Measurements from ENCODE around the gene ENTR1.
A peak's percentile ranks its signal among the peaks of the same experiment; 100 is the strongest.
"Not testable (repeated sequence)": the region's sequence is repeated elsewhere in the genome, so short reads cannot be mapped to it uniquely, and the experiment has no call there.

ENTR1 gene

DNA sequence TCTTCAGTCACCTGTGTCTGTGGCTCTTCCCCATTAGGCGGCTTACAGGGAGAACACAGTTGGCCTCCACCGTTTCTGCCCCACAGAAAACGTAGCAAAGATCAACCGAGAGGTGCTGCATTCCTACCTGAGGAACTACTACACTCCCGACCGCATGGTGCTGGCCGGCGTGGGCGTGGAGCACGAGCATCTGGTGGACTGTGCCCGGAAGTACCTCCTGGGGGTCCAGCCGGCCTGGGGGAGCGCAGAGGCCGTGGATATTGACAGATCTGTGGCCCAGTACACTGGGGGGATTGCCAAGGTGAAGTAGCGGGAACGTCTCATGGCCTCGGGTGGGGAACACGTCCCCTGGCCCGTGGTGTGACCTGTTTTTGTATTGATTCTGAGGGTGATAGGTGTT lies 6.5 kb upstream of the ENTR1 start:
- no peak for DNase-seq

DNA sequence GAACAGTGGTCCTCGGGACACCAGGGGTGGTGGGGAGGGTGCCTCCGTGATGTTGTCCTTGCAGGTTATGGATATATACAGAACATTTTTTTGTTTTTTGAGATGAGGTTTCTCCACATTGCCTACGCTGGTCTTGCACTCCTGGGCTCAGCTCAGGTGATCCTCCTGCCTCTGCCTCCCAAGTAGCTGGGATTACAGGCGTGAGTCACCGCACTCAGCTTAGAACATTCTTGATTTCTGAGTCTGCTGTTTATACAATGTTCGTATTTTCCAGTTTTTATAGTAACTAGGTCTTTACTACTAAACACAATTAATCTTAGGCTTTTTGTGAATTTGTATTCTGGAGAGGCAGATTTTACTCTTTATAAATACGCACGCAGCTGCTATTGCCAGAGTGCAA lies 6.0 kb upstream of the ENTR1 start:
- no peak for DNase-seq

DNA sequence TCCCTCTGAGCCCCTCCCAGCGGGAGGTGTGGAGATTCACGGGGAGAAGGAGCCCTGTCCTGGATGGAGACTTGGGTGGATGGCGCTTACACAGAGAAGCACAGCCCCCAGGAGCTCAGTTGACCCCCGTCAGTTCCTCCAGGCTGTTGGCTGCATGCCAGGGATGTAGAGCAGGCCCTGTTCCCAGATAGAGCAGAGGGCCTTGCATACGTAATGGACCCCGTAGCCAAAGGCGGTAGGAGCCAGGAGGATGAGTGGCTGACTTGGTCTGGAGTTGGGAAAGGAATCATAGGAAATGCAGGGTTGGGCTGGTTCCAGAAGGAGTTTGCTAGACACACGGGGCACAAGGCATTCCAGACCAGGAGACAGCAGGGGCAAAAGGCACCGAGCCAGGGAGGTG lies 2.5 kb upstream of the ENTR1 start:
- no peak for DNase-seq

DNA sequence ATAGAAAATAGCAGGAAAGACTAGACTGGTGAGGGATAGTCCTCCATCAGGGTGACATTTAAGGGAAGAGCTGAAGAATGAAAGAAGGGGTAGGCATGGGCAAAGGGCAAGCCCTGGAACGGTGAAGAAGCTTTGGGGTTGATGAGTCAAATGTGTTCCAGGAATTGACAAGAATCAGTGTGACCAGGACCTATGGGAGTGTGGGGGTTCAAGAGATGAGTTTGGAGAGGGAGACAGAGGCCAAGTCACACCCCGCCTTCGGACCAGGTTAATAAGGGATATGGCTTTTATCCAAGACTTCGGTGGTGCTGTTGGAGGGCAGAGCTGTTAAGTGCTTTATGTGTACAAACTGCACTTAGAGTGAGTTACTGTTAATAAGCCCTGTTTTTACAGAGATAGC lies 964 bp upstream of the ENTR1 start:
- DNase-seq = no peak

DNA sequence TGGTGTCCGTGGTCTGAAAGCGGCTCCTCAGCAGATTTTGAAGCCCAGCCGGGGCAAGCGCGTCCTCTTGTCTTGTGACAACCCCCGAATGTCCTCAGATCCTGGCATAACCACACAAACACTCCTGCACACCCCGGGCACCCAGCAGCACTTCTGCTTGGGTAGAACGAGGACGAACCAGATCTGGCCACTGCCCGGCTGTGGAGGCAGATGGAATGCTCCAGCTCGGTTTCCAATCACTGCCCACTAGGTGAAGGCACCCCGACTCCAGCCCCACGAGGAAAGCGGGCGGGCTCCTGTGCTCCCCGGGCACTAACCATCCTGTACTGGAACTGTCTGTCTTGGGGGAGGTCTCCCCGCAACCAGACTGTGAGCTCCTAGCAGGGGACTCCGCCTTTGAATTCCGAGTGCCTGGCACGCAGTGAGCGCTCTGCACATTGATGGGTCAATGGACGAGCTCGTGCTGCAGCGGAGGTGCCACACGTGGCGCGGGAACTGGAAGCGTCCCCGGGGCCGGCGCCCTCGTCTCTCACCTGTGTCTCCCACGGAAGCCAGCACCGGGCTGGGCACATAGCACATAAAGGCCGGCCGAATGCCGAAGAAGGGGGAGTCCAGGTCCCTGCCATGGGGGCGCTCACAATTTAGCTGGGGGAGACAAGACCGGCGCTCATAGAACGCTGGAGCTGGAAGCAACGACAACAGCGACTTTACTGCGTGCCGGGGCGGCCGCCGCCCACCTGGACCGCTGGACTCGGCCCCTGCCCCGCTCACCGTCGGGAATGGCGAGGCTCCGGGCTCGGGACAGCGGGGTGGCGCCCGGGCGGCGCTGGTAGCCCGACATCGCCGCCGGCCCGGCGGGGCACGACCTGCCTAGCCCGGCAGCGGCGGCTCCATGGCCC lies 608 bp downstream of the ENTR1 start:
- DNase-seq = no peak

DNA sequence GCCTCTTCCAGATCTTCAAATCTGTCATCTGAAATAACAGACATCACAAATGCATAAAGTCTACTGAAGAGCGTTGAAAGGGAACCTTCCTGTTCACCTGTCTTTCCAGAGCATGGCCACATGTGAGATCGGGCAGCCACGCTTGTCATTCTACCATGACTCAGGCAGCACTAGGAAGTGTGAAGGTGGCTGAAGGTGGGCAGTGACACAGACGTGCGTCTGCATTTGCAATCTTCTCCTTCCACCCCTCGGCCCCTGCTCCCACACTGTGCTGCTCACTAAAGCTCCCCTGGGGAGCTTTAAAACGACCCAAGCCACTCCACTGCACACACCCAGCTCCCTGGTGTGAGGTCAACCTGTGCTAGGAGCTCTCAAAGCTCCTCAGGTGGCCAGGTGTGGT lies 2.5 kb downstream of the ENTR1 start:
- no peak for DNase-seq

DNA sequence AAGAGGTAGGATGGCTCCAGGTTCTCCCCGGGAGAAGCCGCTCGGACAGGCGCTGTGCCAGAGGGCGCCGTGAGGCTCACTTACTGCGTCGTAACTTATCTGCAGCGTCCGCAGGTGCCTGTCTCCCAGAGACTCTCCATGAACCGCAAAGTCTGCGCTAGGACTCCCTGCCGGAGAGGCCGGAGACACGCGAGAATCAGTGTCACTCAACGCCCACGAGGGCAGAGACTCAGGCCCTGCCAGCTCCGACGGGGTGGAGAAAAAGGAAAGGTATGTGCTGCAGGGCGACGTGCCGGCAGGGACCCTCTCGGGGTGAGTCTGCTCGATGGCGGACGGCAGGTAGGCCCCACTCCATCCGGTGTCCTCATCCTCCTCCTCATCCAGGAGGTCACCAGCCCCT lies 3.4 kb downstream of the ENTR1 start:
- DNase-seq = not testable (repeated sequence)

DNA sequence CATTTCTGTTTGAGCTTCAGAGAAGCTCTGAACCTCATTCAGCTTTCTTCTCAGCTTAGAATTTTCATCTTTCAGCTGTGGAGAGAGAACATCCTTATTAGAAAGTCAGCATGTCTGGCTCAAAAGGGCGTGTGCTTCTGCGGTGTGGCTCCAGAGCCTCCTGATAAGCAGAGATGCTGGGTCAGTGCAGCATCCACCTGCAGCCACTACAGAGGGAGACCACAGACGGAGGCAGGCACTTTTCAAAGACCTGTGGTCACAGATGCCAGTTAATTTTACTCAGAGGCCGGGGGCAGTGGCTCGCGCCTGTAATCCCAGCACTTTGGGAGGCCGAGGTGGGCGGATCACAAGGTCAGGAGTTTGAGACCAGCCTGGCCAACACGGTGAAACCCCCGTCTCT lies 4.5 kb downstream of the ENTR1 start:
- DNase-seq = not testable (repeated sequence)

DNA sequence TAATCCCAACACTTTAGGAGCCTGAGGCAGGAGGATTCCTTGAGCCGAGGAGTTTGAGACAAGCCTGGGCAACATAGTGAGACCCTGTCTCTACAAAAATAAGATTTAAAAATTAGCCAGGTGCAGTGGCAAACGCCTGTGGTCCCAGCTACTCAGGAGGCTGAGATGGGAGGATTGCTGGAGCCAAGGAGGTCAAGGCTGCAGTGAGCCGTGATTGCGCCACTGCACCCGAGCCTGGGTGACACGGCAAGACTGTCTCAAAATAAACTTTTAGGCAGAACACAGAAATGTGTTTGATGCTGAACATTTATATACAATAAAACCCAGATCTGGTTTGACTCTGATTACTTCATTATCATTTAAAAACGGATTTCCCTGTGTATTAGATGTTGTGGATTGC lies 4.9 kb downstream of the ENTR1 start:
- DNase-seq = no peak

DNA sequence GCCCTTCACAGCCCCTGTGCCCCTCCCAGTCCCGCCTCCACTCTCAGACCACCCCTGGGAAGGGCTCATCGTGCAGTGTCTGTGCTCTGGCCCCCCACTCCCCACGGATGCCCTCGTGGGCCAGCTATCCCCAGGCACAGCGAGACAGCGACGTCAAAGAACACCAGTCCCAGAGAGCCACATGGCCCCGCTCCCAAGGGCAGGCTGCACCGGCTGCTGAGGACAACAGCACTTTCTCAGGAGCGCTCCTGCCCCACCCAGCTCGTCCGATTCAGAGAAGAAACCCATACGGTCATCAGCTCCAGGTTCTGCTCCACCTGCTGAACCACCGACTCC lies 5.6 kb downstream of the ENTR1 start:
- no peak for DNase-seq

DNA sequence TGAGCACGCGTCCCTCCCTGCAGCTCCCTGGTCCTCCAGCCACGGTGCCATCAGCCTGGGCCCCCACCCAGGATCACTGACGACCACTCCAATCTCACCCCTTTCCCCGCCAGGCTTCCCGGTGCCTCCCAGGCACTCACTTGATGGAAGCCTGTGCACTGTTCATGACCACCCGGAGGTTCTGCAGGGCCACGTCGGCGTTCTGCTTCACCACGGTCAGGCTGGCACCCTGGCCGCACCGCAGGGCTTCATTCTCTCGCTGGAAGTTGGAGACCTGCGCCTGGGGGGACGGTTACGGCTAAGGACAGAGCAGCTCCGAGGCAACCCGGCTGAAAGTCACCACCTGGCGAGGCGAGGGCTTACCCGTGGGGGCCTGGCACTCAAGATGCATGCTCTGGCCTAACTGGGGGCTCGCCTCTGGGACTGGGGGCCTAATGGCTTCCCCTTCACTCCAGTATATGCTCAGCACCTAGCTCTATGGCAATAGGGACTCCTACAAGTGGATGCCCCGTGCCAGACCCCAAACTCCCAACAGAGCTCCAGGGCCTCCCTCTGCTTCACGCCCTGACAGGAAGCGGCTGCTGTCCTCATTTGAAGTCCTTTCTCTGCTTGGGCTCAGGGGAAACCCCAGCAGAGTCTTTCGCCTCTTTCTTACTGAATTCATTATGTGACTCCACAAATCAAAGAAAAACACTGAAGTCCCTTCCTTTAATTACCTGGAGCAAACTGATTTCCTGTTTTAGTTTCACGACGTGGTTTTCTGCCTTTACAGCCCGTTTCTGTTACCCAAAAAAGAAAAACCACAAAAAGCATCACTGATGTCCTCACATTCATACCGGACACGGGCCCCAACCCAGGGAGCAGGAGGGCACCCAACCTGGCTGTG lies 6.3 kb downstream of the ENTR1 start:
- no peak for DNase-seq

DNA sequence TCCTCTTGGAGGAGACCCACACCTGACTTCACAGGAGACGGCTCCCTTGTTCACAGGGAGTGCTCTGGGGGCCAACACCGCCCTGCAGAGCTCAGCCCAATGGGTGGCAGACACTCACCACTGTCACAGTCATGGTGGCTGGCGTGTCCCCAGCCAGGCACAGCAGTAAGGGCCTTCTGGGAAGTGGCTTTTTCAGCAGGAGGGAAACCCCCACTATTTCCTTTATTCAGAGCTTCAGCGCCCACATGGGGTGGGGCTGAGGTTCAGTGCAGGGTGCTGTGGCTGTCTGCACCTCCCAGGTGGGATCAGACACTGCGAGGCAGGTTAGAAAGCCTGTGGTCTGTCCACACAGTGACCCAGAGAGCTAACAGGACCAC lies 6.9 kb downstream of the ENTR1 start:
- no peak for DNase-seq

DNA sequence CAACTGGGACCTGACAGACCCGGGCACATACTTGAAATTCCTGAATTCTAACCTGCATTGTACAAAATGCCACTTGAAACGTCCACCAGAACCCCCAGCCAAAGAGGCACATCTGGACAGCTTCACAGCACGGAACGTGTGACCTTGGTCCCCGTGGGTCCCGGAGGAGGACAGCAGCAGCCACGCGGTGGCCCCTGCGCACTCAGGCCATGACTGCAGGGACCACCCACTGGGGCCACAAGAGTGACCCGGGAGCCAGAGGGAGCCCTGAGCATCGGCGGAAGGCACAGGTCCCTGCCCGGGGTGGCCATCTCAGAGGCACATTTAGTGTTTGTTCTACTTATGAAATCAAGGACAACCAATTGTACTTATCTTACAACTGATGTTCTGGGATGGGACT lies 8.3 kb downstream of the ENTR1 start:
- no peak for DNase-seq

DNA sequence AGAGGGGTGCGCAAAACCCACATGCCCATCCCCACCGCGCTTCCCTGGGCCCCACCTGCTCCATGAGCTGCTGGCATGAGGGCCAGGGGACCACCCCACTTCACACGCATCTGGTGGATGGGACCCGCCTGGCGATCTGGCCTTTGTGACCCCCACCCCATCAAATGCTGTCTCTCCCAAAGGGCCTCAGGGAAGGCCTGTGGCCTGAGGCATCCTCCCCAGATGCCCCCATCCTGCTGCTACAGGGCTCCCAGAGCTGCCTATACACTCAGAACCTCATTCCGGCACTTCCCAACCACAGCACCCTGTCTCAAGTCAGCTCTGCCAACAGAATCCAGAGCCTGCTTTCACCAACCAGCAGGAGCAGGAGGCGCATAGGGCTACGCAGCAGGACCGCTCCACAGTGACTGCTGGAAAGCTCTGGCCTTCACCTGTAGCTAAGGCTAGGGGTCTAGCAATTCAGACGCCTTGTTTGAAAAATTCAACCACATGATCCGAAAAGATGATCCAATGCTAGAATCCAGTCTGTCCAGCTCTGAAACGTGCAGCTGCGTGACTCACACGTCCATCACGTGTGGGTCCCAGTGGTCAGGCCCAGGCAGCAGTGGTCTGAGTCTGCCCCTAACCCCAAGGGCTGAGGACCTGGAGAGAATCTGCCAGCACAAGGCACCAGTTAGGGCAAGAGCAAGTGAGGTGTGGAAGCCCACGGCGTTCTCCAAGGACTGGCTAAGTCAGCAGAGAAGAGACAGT lies 9.1 kb downstream of the ENTR1 start:
- no peak for DNase-seq

DNA sequence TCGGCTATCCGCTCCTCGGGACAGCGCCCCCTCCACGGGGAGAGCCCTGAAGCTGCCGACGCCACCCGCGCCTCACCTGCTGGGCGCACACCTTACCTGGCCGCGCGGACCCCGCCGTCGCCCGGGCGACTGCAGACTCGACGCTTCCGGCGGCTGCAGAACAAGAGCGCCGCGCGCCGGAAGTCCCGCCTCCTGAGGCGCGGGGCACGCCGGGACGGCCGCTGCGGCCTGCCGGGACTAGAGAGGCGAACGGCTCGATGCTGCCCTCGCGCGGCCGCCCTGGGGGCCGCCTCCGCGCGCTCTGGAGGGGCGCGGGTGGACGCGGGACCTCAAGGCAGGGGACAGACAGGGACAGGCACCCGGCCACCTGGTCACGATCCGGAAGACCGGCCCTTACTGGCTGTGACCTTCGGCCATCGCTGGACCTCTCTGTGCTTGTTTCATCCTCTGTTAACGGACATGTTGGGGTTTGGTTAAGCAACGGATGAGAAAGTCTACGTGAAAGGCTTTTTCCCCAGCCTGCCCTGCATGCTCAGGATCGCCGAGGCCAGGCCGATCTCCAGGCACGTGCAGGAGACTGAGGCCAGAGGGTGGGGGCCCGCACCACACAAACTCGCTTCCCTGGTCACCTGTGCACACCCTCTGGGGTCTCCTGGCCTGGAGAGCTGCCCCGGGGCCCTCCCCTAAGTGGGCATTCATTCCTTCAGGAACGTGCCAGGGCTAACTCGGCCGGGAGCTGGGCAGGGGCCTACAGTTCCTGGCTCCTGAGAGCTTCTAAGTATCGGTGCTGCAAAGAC lies 10.2 kb downstream of the ENTR1 start, which contains the start of gene SNAPC4:
TSS of gene SNAPC4 (minus strand) at position 133 of the 797 bp plus-strand sequence. CDS start 1,742 bp downstream, outside the sequence.
- peak; percentile 50 for DNase-seq

DNA sequence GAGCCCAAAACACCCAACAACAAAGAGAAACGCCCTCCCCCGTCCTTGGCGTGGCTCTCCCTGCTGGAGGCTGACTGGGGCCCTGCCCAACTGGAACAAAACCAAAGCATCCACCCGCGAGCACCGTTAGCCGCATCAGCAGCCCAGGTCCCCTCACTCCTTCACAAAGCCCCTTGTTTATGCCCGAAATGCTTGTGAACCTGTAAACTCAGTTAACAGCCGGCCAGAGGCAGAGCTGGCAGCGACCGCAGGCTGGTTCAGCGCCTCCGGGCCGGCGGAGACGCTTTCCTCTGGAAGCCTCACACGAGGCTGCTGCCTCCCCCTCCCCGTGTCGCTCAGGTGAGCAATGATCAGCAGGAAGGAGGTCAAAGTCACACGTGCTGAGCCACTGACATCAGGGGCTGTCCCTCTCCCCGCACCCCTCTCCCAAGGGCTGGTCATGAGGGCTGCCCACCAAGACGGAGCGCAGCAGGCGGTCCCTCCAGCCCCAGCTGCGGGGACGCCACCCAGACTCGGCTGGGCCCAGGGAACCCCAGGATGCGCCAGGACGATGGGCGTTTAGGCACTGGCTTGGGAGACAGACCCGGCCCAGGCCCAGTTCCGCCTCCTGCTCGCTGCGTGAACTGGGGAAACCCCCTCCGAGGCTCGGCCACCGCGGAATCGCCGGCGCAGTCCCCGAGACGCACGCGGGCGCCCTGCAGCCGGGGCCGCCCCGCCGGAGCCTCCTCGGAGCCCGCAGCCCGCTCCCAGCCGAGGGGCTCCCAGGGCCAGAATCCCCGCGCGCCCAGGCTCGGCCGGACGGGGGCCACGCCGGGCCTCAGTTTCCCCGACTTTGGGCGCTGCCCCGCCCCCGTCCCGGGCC lies 11.0 kb downstream of the ENTR1 start:
- DNase-seq = no peak

DNA sequence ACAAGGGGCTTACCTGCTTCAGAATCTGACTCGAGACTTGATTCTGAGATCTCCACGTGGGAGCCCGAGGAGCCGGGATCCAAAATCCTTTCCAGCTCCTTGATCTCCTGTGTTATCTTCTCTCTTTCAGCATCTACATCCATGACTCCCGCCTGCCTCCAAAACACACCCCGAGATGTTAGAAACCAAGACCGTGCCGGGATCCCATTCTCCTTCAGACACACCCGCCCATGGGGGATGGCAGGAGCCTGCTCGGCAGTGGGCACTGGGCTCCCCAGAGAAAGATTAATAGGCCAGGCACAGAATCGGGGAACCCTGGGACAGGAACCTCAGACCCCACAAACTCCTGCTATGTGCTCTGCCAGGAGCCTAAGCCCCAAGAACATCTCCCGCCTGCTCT lies 12.1 kb downstream of the ENTR1 start:
- DNase-seq = no peak

DNA sequence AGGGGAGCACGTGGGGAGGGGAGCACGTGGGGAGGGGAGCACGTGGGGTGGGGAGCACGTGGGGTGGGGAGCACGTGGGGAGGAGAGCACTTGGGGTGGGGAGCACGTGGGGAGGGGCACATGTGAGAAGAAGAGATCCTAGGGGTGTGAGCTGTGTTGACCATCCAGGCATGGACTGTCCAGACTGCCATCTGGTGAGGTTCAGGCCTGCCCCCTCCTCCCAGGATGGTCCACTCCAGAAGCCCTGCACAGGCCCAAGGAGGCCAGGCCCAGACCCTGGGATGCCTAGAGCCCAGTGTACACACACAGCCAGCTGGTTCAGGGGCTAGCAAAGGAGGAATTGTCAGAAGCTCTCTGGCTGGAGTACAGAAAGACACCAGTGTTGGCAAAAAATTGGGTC lies 12.8 kb downstream of the ENTR1 start:
- DNase-seq = no peak

DNA sequence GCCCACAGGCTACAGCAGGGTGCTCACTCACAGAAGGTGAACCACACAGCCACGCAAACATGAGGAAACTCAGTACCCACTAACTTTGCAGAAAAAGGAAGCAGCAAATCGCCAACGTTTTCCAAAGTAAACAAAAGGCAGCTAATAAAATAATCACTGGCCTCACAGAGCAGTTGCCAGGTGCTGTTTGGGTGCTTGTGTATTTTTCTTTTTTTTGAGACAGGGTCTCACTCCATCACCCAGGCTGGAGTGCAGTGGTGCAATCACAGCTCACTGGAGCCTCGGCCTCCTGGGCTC lies 14.2 kb downstream of the ENTR1 start:
- DNase-seq = no peak

DNA sequence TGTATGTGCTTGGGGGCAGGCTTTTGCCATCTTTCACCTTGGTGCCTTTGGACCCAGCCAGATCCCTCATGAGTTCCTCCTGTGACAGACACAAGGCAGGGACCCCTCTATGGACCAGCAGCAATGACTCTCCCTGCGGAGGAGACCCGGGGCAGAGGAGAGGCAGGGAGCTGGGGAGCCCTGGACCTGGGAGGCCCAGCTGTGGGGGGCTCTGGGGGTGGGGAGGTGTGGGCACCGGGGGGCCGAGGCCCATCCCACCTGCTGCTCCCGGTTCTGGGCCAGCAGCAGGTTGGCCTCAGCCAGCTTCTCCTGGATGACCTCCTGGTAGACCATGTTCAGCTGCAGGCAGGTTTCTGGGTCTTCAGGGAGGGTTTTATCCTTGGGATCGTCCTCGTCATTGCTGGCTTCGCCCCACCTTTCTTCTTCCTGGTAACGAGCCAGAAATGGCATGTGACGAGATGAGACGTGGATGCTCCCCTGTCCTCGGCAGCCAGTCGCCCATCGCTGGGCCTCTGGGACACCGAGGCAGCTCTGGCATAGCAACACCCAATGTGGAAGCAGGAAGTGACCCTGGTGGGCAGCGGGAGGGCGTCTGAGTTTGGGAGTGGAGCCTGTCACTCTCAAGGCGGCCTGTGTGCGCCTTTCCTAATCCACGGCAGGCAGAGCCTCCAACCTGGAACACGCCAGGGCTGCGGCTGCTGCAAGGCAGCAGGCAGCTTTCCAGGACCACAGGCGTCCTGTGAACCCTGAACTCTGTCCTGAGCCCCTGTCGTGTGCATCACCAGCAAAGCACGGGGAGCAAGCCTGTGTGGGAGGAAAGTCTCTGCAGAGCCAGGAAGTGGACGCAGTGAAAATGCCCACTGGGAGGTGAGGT lies 14.8 kb downstream of the ENTR1 start:
- DNase-seq = no peak

DNA sequence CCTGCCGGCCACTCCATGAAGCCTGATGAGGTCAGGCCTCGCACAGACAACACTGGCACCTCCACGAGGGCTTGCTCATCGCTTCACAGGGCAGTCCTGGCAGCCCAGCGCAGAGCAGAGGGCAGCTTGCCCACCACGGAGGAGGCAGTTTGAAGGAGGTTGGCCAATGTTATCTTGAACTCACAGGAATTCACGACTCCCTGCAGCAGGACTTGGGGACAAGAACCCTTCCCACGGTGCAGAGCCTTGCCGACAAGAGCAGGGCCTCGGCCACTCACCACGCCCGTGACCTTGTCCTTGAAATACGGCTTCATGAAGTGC lies 15.4 kb downstream of the ENTR1 start:
- no peak for DNase-seq

Data from GF-D8 (cell line).